Measurements from ENCODE around the gene ATP6AP1. TPM values are rescaled to one million over a fixed set of nuclear protein-coding genes. Genes with fewer than 3 reads are reported as not detected.

The ATP6AP1 gene
- total and polyA plus RNA-seq, 9 of the 15 experiments (the other 6 are each of a cell fraction or from before 2014, with no cell fraction given), result 8.3 to 90.5 (median 52.9) TPM

- WGBS (ENCODE audit: insufficient coverage, low coverage, missing lambda C conversion rate), result 93% methylated on average over 6 of the region's 9 CpGs
- CTCF ChIA-PET (ENCODE audit: low intra/inter-chr PET ratio), result interaction anchor here (0.6 kb wide), 1 partner anchor 437 kb away, joined by 3 read pairs; no protein-coding TSS in a partner anchor
- TF ChIP-seq KAT8 (IDR thresholded peaks at IDR 0.05; ENCODE audit: low read depth) (no peak), ZSCAN32 (CRISPR knock-in tag; IDR thresholded peaks at IDR 0.05) (no peak), HDAC1 (IDR thresholded peaks at IDR 0.05) (no peak), FOXJ3 (CRISPR knock-in tag; IDR thresholded peaks at IDR 0.05) (no peak), NR4A1 (CRISPR knock-in tag; IDR thresholded peaks at IDR 0.05) (no peak), NR4A1 (tag; IDR thresholded peaks at IDR 0.05) (no peak), STAG1 (CRISPR knock-in tag; IDR thresholded peaks at IDR 0.05; ENCODE audit: borderline replicate concordance) (no peak), HDAC8 (tag; IDR thresholded peaks at IDR 0.05) (no peak), ZC3H4 (CRISPR knock-in tag; IDR thresholded peaks at IDR 0.05; ENCODE audit: borderline replicate concordance) (no peak), TBL1XR1 (IDR thresholded peaks at IDR 0.05; ENCODE audit: low read length in 2 of 2) (no peak), FIP1L1 (IDR thresholded peaks at IDR 0.05; ENCODE audit: low read depth, low read length, poor library complexity, severe bottlenecking) (no peak), PHF8 (IDR thresholded peaks at IDR 0.05; ENCODE audit: borderline replicate concordance, low read length) (no peak), ZNF398 (CRISPR knock-in tag; IDR thresholded peaks at IDR 0.05) (no peak), POLR2H (tag; IDR thresholded peaks at IDR 0.05; ENCODE audit: low read depth) (no peak), NFE2L1 (tag; IDR thresholded peaks at IDR 0.05; ENCODE audit: borderline replicate concordance, low read depth) (no peak), PATZ1 (CRISPR knock-in tag; IDR thresholded peaks at IDR 0.05; ENCODE audit: borderline replicate concordance) (no peak)
These were observed 24.3 kb downstream of the ATP6AP1 start for GRCh38 chrX:154452823-154453222.

More at GRCh38 chrX:154452823-154453222, 24.3 kb downstream of the ATP6AP1 start:
- H3K4me2 ChIP-seq (ENCODE audit: insufficient read depth, low read length), result no peak overlapping the region
- in situ Hi-C loops (cut with MboI), result no loop called here
- POLR2A ChIA-PET, result interaction anchor here (0.7 to 1.3 kb wide), 3 partner anchors 11 to 31 kb away, joined by 3 to 5 read pairs (median 4); partner anchors contain the start of gene LAGE3
- no peak for DNase-seq (ENCODE audit: extremely low read depth in 1 of 4, low spot score in 3 of 4)
- H3K36me3 ChIP-seq (ENCODE audit: control insufficient read depth, insufficient read depth, low read length), result peaks cover 34% of the 10 kb centered on the region; the same call in 2 of the 3 replicates
- H3K79me2 ChIP-seq (ENCODE audit: control insufficient read depth, insufficient read depth, low read length), result no peaks in the 10 kb centered on the region
- no peak overlapping the region for H3K9ac ChIP-seq (ENCODE audit: insufficient read depth in 1 of 2, low read depth in 2 of 2, low read length in 2 of 2)
- ATAC-seq, result no peak
- peaks cover 0 to 16% of the 10 kb centered on the region in 2 experiments; a peak in 2 of 5 replicates for H3K4me1 ChIP-seq (replicated peaks in 1 of 2; ENCODE audit: control insufficient read depth in 2 of 2, insufficient read depth in 2 of 2, low read length in 2 of 2)
- no peak overlapping the region for H3K4me3 ChIP-seq
- H3K9me3 ChIP-seq (replicated peaks; ENCODE audit: control insufficient read depth, insufficient read depth, low read depth, low read length), result no peaks in the 10 kb centered on the region
- H3K27ac ChIP-seq (ENCODE audit: extremely low read depth, low read depth, low read length), result no peak overlapping the region
- no peak for FAIRE-seq
- intact Hi-C loops (cut with micrococcal nuclease), result no loop called here
- no peaks in the 10 kb centered on the region for H3K27me3 ChIP-seq (ENCODE audit: control insufficient read depth in 2 of 2, insufficient read depth in 2 of 2, low read length in 2 of 2)
- no peaks in the 10 kb centered on the region for H3K9me1 ChIP-seq (ENCODE audit: control insufficient read depth, insufficient read depth, low read length)
- no peak overlapping the region for H2AFZ ChIP-seq (ENCODE audit: low read depth, low read length)
- H4K20me1 ChIP-seq (replicated peaks; ENCODE audit: control insufficient read depth, insufficient read depth, low read length), result no peaks in the 10 kb centered on the region
- BruUV-seq (replicated peaks), result no TSS peak

Data from K562 (cell line).